GM12878 (cell line): Measurements from ENCODE around the gene CDC25A. TPM values are rescaled to one million over a fixed set of nuclear protein-coding genes. Genes with fewer than 3 reads are reported as not detected.

Experiments
- ATAC-seq: fragments of 200-7000 bp; cut with Tn5 transposase; 3 replicates; pipeline ENCODE4 v1.9.1; 2020; ENCODE audit warnings: mild to moderate bottlenecking, moderate library complexity
- BruUV-seq: library from RNA; stranded (reverse); fragments of 400-500 nt; replicated peaks from 2 replicates; lab custom pipeline; 2021; lab: Mats Ljungman, UMichigan
- CTCF ChIA-PET: fragments of 300-600 bp; sonication (Branson Sonifier 250); formaldehyde crosslinking; extraction: SDS; loops from one replicate; lab custom pipeline; 2021; ENCODE audit warnings: inconsistent platforms; lab: Yijun Ruan, JAX
- POLR2A ChIA-PET: fragments of 350-600 bp; formaldehyde crosslinking; extraction: SDS; loops from one replicate; lab custom pipeline; 2021; ENCODE audit warnings: inconsistent platforms; lab: Charles Lee
- RAD21 ChIA-PET: fragments of 300-600 bp; sonication (Branson Sonifier 250); formaldehyde crosslinking; loops from one replicate; lab custom pipeline; 2023; ENCODE audit warnings: antibody characterized with exemption; ENCODE audit not compliant: unreplicated experiment; lab: Charles Lee
- SMC1A ChIA-PET: fragments of 300-600 bp; sonication (Branson Sonifier 250); formaldehyde crosslinking; loops from one replicate; lab custom pipeline; 2023; ENCODE audit not compliant: unreplicated experiment, uncharacterized antibody; lab: Charles Lee
- DNase-seq: peaks from one replicate; pipeline ENCODE4 v3.0.0-alpha.2; 2011; ENCODE audit warnings: low read depth, low spot score
- FAIRE-seq: peaks from 3 replicates; lab custom pipeline; 2011; peaks lifted over from hg19 to GRCh38; lab: Jason Lieb, UNC
- H2AFZ ChIP-seq: 2 replicates; pipeline ENCODE4 v1.6.0; 2011; ENCODE audit warnings: low read depth, low read length, control low read depth; ENCODE audit not compliant: control insufficient read depth
- H3K27ac ChIP-seq: 2 replicates; pipeline ENCODE4 v1.5.1; 2011; ENCODE audit warnings: control low read depth; ENCODE audit not compliant: control insufficient read depth, insufficient read depth
- H3K27me3 ChIP-seq, 2 experiments: replicated peaks in 1 of 2; 2 replicates each; pipeline versions ENCODE4 v1.6.0 to v1.6.1; 2011; ENCODE audit warnings: low read length in 1 of 2; ENCODE audit not compliant: control insufficient read depth in 2 of 2, insufficient read depth in 2 of 2
- H3K36me3 ChIP-seq, 2 experiments: 2 replicates each; pipeline ENCODE4 v1.5.1; 2011; ENCODE audit warnings: low read length in 1 of 2; ENCODE audit not compliant: control insufficient read depth in 2 of 2, insufficient read depth in 2 of 2
- H3K4me1 ChIP-seq: 2 replicates; pipeline ENCODE4 v1.6.1; 2011; ENCODE audit warnings: mild to moderate bottlenecking, low read length, moderate library complexity, mixed read lengths; ENCODE audit not compliant: control insufficient read depth, insufficient read depth
- H3K4me2 ChIP-seq: 2 replicates; pipeline ENCODE4 v1.6.0; 2011; ENCODE audit warnings: control low read depth; ENCODE audit not compliant: control insufficient read depth, insufficient read depth
- H3K4me3 ChIP-seq: fragments of 200-600 bp; sonication (generic); 2 replicates; pipeline ENCODE4 v1.5.1; 2016
- H3K79me2 ChIP-seq: 2 replicates; pipeline ENCODE4 v1.6.0; 2011; ENCODE audit warnings: low read length; ENCODE audit not compliant: control insufficient read depth, insufficient read depth
- H3K9ac ChIP-seq: 2 replicates; pipeline ENCODE4 v1.8.0; 2011; ENCODE audit warnings: low read length, control low read depth, mixed read lengths; ENCODE audit not compliant: control insufficient read depth, insufficient read depth
- H3K9me3 ChIP-seq: replicated peaks from 3 replicates; pipeline ENCODE4 v1.5.1; 2011; ENCODE audit warnings: mild to moderate bottlenecking, low read length; ENCODE audit not compliant: control insufficient read depth, insufficient read depth
- H4K20me1 ChIP-seq: 2 replicates; pipeline ENCODE4 v1.6.0; 2011; ENCODE audit not compliant: control insufficient read depth, insufficient read depth
- EED ChIP-seq: sonication (generic); IDR thresholded peaks from 2 replicates; pipeline ENCODE4 v1.6.1; 2016; ENCODE audit warnings: antibody characterized with exemption, low read depth
- HSF1 ChIP-seq: fragments of 150-350 bp; IDR thresholded peaks from 2 replicates; pipeline ENCODE4 v1.6.1; 2014; ENCODE audit warnings: mild to moderate bottlenecking, low read depth, low read length
- IKZF2 ChIP-seq, 2 experiments: fragments of 450-650 bp; IDR thresholded peaks; 2 replicates each; pipeline ENCODE4 v1.6.1; 2017; ENCODE audit warnings: mild to moderate bottlenecking in 2 of 2, moderate library complexity in 2 of 2
- JUNB ChIP-seq: IDR thresholded peaks from 2 replicates; pipeline ENCODE4 v1.6.1; 2016; ENCODE audit warnings: antibody characterized with exemption, mild to moderate bottlenecking
- MEF2B ChIP-seq: fragments of 450-650 bp; IDR thresholded peaks from 2 replicates; pipeline ENCODE4 v1.6.1; 2018; ENCODE audit warnings: mild to moderate bottlenecking, moderate library complexity; ENCODE audit not compliant: partially characterized antibody, poor library complexity, severe bottlenecking
- NFXL1 ChIP-seq: fragments of 450-650 bp; IDR thresholded peaks from 2 replicates; pipeline ENCODE4 v1.6.1; 2017; ENCODE audit warnings: antibody characterized with exemption, mild to moderate bottlenecking, borderline replicate concordance
- NKRF ChIP-seq: fragments of 450-650 bp; conservative IDR thresholded peaks from 2 replicates; pipeline ENCODE4 v1.6.1; 2017; ENCODE audit warnings: mild to moderate bottlenecking, moderate library complexity
- POLR2AphosphoS2 ChIP-seq: IDR thresholded peaks from 2 replicates; pipeline ENCODE4 v1.6.1; 2011; ENCODE audit warnings: low read depth, mild to moderate bottlenecking, low read length, improper control_type of control experiment, moderate library complexity
- SIX5 ChIP-seq: IDR thresholded peaks from 2 replicates; pipeline ENCODE4 v1.6.1; 2011; ENCODE audit warnings: mild to moderate bottlenecking, low read depth, low read length, moderate library complexity; ENCODE audit not compliant: severe bottlenecking
- SMAD5 ChIP-seq: IDR thresholded peaks from 2 replicates; pipeline ENCODE4 v1.6.1; 2016; ENCODE audit warnings: antibody characterized with exemption, low read depth
- STAT1 ChIP-seq: fragments of 450-650 bp; conservative IDR thresholded peaks from 2 replicates; pipeline ENCODE4 v1.6.1; 2014; ENCODE audit warnings: antibody characterized with exemption, mild to moderate bottlenecking
- YBX1 ChIP-seq: fragments of 450-650 bp; IDR thresholded peaks from 2 replicates; pipeline ENCODE4 v1.6.1; 2016; ENCODE audit warnings: antibody characterized with exemption
- ZNF217 ChIP-seq: fragments of 450-650 bp; IDR thresholded peaks from 2 replicates; pipeline ENCODE4 v1.6.1; 2017; ENCODE audit warnings: antibody characterized with exemption, mild to moderate bottlenecking
- ZNF384 ChIP-seq: IDR thresholded peaks from 2 replicates; pipeline ENCODE4 v1.6.1; 2012; ENCODE audit warnings: low read depth, mild to moderate bottlenecking, low read length, improper control_type of control experiment, borderline replicate concordance
- WGBS: methylation state at CpG from one replicate; pipeline ENCODE4 v1.1.6; 2016; ENCODE audit warnings: low lambda C conversion rate; ENCODE audit not compliant: insufficient replicate concordance, insufficient coverage; ENCODE audit errors: missing lambda C conversion rate; 5-methylcytosine and 5-hydroxymethylcytosine counted together
- in situ Hi-C: fragments of 300-500 bp; cut with MboI; formaldehyde crosslinking; loops from 9 replicates; pipeline ENCODE4 v1.14.3; 2018; ENCODE audit warnings: mixed read lengths
- intact Hi-C: fragments of 100-400 bp; cut with micrococcal nuclease; formaldehyde crosslinking; loops from one replicate; pipeline ENCODE4 v1.14.2; 2022; ENCODE audit not compliant: unreplicated experiment
- polyA plus RNA-seq, 11 experiments: library from polyadenylated mRNA; depleted of rRNA in 4 of 11; unstranded in 6 of 11; stranded (reverse) in 5 of 11; fragments of >200 nt; fragmentation: Nextera tagmentation in 4 of 11; fragmentation: Illumina TruSeq in 1 of 11; extraction: Ambion mirVana in 4 of 11; extraction: Trizol in 1 of 11; gene quantifications; 1 replicate in 1 of 11; 2 replicates in 10 of 11; pipeline versions ENCODE4 v1.2.1 to v1.2.3, GENCODE V29; 2011 to 2016; ENCODE audit warnings: inconsistent platforms in 2 of 11, missing spikeins in 2 of 11, low read depth in 1 of 11
- total RNA-seq, 4 experiments: library from RNA; depleted of rRNA in 3 of 4; stranded (reverse); fragments of >200 nt in 3 of 4; fragmentation: Illumina TruSeq in 1 of 4; extraction: Trizol in 1 of 4; gene quantifications; 2 replicates each; pipeline versions ENCODE4 v1.2.1 to v1.2.3, GENCODE V29; 2013 to 2021

Gene CDC25A
- total and polyA plus RNA-seq, 10 of the 15 experiments (the other 5 are each of a cell fraction or from before 2014, with no cell fraction given), result 2.9 to 36.6 (median 26.9) TPM

GRCh38 chr3:48118322-48118721, 69.9 kb downstream of the CDC25A start:
- DNase-seq (no peak), FAIRE-seq (no peak), ATAC-seq (peak; percentile 56; the same call in 2 of the 3 replicates)
- no peak overlapping the region for H3K4me2 ChIP-seq
- peak overlapping the region; percentile 5; the same call in 1 of the 2 replicates for H2AFZ ChIP-seq
- in situ Hi-C loops (no loop called here), intact Hi-C loops (no loop called here)
- TF ChIP-seq JUNB (peak; percentile 38; the same call in 1 of the 2 replicates), YBX1 (no peak), EED (peak; percentile 45; the same call in 1 of the 2 replicates), STAT1 (no peak), HSF1 (no peak)
- ChIA-PET POLR2A (no interaction called here), CTCF (interaction anchor here (1.0 kb wide), 1 partner anchor 77 kb away, joined by 3 read pairs; no protein-coding TSS in a partner anchor), SMC1A (no interaction called here), RAD21 (no interaction called here)
- H4K20me1 ChIP-seq, result no peaks in the 10 kb centered on the region
- no peak overlapping the region for H3K27ac ChIP-seq
- H3K9me3 ChIP-seq, result no peaks in the 10 kb centered on the region
- H3K36me3 ChIP-seq, result no peaks in the 10 kb centered on the region
- BruUV-seq, result no TSS peak
- no peak overlapping the region for H3K9ac ChIP-seq
- H3K4me3 ChIP-seq, result no peak overlapping the region
- peaks cover under 1% of the 10 kb centered on the region for H3K4me1 ChIP-seq
- 5% methylated on average over 7 of the region's 7 CpGs for WGBS
- H3K79me2 ChIP-seq, result no peaks in the 10 kb centered on the region
- no peaks in the 10 kb centered on the region for H3K27me3 ChIP-seq

GRCh38 chr3:48112813-48113212, 75.4 kb downstream of the CDC25A start:
- H3K4me2 ChIP-seq, result peak overlapping the region; percentile 70
- H3K27ac ChIP-seq, result peak overlapping the region; percentile 57
- H3K4me3 ChIP-seq, result peak overlapping the region; percentile 18; the same call in 1 of the 2 replicates
- intact Hi-C loops, result no loop called here
- in situ Hi-C loops, result no loop called here
- SMC1A ChIA-PET, result interaction anchor here (0.8 to 2.2 kb wide), 9 partner anchors 11 to 190 kb away, joined by 3 to 8 read pairs (median 4); no protein-coding TSS in a partner anchor
- H3K27me3 ChIP-seq, result no peaks in the 10 kb centered on the region
- no peak for DNase-seq
- H3K79me2 ChIP-seq, result no peaks in the 10 kb centered on the region
- CTCF ChIA-PET, result interaction anchor here (0.9 to 1.5 kb wide), 5 partner anchors 10 to 445 kb away, joined by 3 to 7 read pairs (median 3); no protein-coding TSS in a partner anchor
- H3K9ac ChIP-seq, result no peak overlapping the region
- no peak; the same call in 2 of the 3 replicates for ATAC-seq
- peak overlapping the region; percentile 32 for H2AFZ ChIP-seq
- FAIRE-seq, result no peak
- RAD21 ChIA-PET, result interaction anchor here (1.4 to 2.1 kb wide), 3 partner anchors 24 to 97 kb away, joined by 3 to 12 read pairs (median 7); no protein-coding TSS in a partner anchor
- peaks cover 13% of the 10 kb centered on the region for H3K4me1 ChIP-seq
- no peaks in the 10 kb centered on the region for H4K20me1 ChIP-seq
- no TSS peak for BruUV-seq
- 0% methylated on average over 1 of the region's 1 CpG for WGBS
- H3K9me3 ChIP-seq, result peaks cover 7% of the 10 kb centered on the region; the same call in 2 of the 3 replicates
- H3K36me3 ChIP-seq, result no peaks in the 10 kb centered on the region
- POLR2A ChIA-PET, result interaction anchor here (0.6 to 1.0 kb wide), 3 partner anchors 25 to 322 kb away, joined by 3 to 6 read pairs (median 5); no protein-coding TSS in a partner anchor
- no peak for TF ChIP-seq SMAD5
- no peak for TF ChIP-seq SIX5
- TF ChIP-seq MEF2B, result peak; percentile 59
- TF ChIP-seq IKZF2 (IDR thresholded peaks at IDR 0.05), result 0 out of 4 replicates have a peak, but pooled peaks of 1 of the 2 experiments have one; percentile 4
- no peak for TF ChIP-seq ZNF384
- TF ChIP-seq NFXL1, result no peak
- no peak for TF ChIP-seq POLR2AphosphoS2
- no peak for TF ChIP-seq ZNF217
- no peak for TF ChIP-seq NKRF
